EL (cell line): ENCODE measurements around the gene ULBP2.
"Not testable (repeated sequence)": the region's sequence is repeated elsewhere in the genome, so short reads cannot be mapped to it uniquely, and the experiment has no call there.

ENCODE experiments used
- DNase-seq: peaks from one replicate; pipeline ENCODE4 v3.0.0-alpha.2; 2016

ULBP2 gene

GRCh38 chr6:149951626-149952025 is 9.8 kb downstream of the ULBP2 start:
- DNase-seq, result no peak

GRCh38 chr6:149953390-149953789 is 11.6 kb downstream of the ULBP2 start:
- not testable (repeated sequence) for DNase-seq

DNA sequence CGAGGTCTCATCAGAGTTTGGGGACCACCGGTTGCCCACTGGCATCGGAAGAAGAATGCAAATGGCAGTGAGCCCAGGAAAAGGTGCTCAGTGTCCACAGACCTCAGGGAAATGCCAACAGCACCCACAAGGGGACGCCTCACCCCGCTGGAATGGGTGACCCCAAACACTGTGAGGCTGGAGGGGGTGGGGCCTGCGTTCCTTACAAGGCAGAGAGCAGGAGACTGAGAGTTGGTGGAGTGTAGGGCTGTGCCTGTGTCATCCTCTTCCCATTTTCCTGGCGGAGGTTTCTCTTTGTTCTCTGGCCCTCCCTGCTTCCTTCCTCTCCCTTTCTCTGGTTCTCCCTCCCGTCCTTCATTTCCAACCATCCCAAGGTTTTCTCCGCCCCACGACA is 12.1 kb downstream of the ULBP2 start:
- not testable (repeated sequence) for DNase-seq

- DNase-seq, result not testable (repeated sequence)
Observed at GRCh38 chr6:149954328-149954983, 12.6 kb downstream of the ULBP2 start.

GRCh38 chr6:149954984-149955653 is 13.3 kb downstream of the ULBP2 start:
- not testable (repeated sequence) for DNase-seq

DNA sequence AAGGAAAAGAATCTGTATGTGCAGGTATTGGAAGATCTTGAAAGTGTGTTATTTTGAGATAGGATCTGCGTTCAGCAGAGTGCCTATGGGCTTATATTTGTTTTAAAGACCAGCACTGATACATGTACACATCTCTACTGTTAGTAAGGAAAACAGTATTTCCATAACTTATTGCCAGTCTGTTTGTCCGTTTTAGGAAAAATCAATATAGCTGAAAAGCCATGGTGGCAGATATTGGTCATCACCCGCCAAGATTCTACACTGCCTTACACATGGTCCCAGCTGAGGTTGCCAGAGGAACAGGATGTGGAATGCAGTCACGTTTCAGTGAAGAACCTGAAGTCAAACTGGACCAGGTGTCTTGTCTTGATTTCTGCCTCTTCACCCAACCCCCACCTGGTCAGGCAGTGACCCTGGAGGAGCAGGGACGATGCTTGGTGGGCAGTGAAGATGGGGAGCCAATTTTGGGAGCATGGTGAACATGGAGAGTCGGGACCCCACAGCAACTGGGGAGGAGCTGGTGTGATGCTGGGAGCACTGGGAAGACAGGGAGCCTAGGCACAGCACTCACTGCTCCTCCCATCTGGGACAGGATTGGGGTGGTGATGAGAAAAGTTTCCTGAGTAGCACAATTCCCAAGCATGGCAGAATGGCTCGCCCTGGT is 14.0 kb downstream of the ULBP2 start:
- not testable (repeated sequence) for DNase-seq

DNA sequence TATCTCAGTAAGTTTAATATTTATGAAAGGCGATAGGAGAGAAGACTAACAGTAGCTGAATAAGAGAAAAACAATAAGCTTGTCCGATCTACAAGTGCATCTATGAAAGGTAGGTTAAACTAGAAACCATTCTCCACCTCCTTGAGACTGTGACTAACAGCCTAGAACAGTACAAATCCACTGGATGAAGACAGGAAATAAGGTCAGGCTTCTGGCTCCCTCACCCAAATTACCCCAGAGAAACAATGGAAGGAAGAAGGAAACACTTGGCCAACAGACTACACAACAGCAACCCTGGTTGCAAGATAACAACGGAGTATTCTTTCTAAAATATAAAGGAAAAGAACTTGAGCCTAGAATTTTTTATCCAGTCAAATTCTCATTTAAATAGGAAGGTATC is 16.3 kb downstream of the ULBP2 start:
- DNase-seq, result not testable (repeated sequence)

DNA sequence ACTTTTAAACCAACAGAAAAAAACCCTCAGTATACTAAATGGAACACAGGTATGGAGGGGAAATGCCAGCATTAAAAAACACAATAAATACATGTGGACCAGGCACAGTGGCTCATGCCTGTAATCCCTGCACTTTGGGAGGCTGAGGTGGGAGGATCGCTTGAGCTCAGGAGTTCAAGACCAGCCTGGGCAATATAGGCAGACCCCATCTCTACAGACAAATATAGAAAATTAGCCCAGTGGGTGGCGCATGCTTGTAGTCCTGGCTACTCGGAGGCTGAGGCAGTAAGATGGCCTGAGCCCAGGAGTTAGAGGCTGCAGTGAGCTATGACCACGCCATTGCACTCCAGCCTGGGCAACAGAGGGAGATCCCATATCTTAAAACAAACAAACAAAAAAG is 18.0 kb downstream of the ULBP2 start:
- DNase-seq, result not testable (repeated sequence)

- no peak for DNase-seq
Observed at GRCh38 chr6:149960488-149960887, 18.7 kb downstream of the ULBP2 start.

GRCh38 chr6:149961728-149962425 is 20.1 kb downstream of the ULBP2 start:
- peak; percentile 37 for DNase-seq

DNA sequence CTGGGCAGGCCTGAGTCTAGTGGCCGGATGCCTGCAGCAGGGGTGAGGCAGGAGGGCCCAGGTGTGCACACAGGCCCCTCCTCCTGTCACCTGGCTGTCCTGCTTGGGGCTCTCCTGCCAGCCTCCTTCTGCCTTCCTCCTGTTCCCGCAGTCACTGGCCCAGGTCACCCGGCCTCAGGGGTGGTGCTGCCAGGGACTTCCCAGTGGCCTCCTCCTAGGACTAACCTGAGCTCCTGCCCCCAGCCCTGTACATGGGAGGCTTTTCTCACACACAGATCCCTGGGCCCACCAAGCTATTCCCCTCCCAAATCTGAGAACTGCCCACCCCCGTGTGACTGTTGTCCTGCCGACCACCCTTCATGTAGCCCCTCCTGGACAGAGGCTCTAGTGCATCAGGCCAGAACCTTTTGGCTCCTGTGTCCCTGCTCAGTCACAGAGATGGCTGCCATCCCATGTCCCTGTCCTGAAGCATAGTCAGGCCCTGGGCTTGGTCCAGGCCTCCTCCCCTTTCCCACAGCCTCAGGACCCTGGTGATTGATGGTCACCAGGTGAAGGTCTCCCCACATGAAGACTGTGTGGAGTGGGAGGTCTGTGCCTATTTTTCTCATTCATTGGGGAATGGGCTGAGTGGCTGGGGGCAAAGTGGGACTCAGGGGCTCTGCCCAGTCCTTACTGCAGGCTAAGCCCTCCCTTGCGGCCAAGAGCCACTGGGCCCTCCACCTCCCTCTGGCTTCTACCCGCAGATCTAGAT is 20.8 kb downstream of the ULBP2 start:
- no peak for DNase-seq

DNA sequence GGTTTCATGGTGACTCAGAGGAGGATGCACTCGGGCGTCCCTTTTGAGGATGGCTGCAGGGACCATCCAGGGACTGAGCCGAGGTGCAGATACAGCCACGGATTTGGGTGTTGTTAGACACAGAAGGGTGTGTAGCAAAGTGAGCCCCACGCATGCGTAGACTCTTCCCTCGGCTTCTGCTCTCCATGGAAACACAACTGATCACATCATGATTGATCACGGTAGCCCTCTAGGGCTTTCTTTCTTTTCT is 21.3 kb downstream of the ULBP2 start:
- peak; percentile 87 for DNase-seq

- peak; percentile 94 for DNase-seq
Observed at GRCh38 chr6:149963462-149964307, 21.9 kb downstream of the ULBP2 start, which contains the start of gene ULBP1. Gene ULBP1, plus strand, starts transcription at chr6:149963943. Its CDS starts 107 bp downstream, at chr6:149964050.

- DNase-seq, result peak; percentile 35
Observed at GRCh38 chr6:149964308-149965193, 22.7 kb downstream of the ULBP2 start.

- peak; percentile 26 for DNase-seq
Observed at GRCh38 chr6:149965194-149966020, 23.6 kb downstream of the ULBP2 start.

GRCh38 chr6:149966319-149966718 is 24.5 kb downstream of the ULBP2 start:
- not testable (repeated sequence) for DNase-seq

DNA sequence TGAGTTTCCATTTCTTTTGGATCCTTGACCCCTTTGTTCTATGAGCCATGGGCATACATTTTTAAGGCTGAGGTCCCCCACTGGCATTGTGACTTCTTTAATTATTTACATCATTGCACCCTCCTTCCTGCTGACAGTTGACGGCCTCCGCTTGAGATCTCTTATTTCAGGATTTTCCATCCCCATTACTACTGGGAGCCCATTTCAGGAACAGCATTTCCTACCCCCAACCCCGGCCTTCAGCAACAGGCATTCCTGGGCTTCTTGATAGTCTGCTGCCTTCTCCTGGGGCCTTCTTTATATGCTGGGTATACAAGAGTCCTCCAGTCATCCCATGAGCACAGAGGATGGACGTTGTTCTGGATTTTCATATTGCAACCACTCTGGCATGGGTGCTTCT is 25.8 kb downstream of the ULBP2 start:
- no peak for DNase-seq

GRCh38 chr6:149967999-149968398 is 26.2 kb downstream of the ULBP2 start:
- not testable (repeated sequence) for DNase-seq

DNA sequence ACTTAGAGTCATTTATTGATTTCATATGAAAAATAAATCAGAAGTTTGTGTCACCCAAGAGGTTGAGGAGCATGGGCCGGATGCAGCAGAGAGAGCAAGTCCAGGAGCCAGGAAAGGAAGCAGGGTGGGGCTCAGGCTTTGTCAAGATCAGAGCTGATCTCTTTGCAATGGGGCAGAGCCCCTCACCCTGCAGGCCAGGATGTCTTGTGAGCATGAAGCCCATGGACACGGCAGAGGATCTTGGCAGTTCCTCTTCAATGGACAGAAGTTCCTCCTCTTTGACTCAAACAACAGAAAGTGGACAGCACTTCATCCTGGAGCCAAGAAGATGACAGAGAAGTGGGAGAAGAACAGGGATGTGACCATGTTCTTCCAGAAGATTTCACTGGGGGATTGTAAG is 27.1 kb downstream of the ULBP2 start:
- DNase-seq, result not testable (repeated sequence)

DNA sequence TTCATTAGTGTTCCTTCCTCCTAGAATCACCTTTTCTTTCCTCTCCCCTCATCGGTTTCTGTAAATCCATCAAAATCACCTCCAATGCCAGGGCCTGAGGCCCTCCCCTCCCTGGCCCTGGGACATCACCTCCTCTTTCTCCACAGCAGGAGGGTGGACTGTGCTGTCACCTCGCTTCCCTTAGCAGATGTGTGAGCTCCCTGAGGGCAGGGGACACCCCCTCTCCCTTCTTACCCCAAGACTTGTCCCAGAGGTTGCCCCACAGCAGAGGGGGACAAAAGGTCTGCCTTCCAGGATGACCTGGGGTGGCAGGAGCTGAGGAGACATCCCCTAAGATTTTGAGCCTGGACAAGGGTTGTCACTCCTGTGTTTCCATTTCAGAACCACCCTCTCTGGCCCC is 27.8 kb downstream of the ULBP2 start:
- no peak for DNase-seq
